Mucosa of rectum (tissue), 2 donors: Measurements from ENCODE around the gene KREMEN1.

Experiments used
- H3K27ac ChIP-seq, 2 donors: one replicate each; pipeline ENCODE4 v1.7.0; 2013; ENCODE audit warnings: inconsistent platforms in 2 of 2, low read depth in 2 of 2, low read length in 2 of 2
- H3K27me3 ChIP-seq, 2 donors: one replicate each; pipeline ENCODE4 v1.7.0; 2013; ENCODE audit warnings: low read length in 2 of 2; ENCODE audit not compliant: control insufficient read depth in 2 of 2, insufficient read depth in 2 of 2
- H3K36me3 ChIP-seq, 2 donors: one replicate each; pipeline ENCODE4 v1.7.0; 2013; ENCODE audit warnings: low read length in 2 of 2; ENCODE audit not compliant: control insufficient read depth in 2 of 2, insufficient read depth in 2 of 2
- H3K4me1 ChIP-seq, 2 donors: one replicate each; pipeline ENCODE4 v1.7.0; 2013; ENCODE audit warnings: low read length in 2 of 2, mild to moderate bottlenecking in 1 of 2; ENCODE audit not compliant: control insufficient read depth in 2 of 2, insufficient read depth in 2 of 2
- H3K4me3 ChIP-seq, 2 donors: one replicate each; pipeline ENCODE4 v1.7.0; 2013; ENCODE audit warnings: low read length in 2 of 2
- H3K9ac ChIP-seq, 2 donors: one replicate each; pipeline ENCODE4 v1.7.0; 2013; ENCODE audit warnings: low read length in 2 of 2, low read depth in 1 of 2, mild to moderate bottlenecking in 1 of 2
- H3K9me3 ChIP-seq, 2 donors: one replicate each; pipeline ENCODE4 v1.7.0; 2013; ENCODE audit warnings: low read length in 2 of 2; ENCODE audit not compliant: control insufficient read depth in 2 of 2
- donor health status: healthy.
- donor health status: Normal muscosa, but diverticular disease.

The KREMEN1 gene

DNA sequence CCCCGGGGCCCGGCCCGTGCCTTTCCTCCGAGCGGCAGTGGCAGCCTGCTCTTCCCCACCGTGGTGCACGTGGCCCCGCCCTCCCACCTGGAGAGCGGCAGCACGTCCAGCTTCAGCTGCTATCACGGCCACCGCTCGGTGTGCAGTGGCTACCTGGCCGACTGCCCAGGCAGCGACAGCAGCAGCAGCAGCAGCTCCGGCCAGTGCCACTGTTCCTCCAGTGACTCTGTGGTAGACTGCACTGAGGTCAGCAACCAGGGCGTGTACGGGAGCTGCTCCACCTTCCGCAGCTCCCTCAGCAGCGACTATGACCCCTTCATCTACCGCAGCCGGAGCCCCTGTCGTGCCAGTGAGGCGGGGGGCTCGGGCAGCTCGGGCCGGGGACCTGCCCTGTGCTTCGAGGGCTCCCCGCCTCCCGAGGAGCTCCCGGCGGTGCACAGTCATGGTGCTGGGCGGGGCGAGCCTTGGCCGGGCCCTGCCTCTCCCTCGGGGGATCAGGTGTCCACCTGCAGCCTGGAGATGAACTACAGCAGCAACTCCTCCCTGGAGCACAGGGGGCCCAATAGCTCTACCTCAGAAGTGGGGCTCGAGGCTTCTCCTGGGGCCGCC lies 23.1 kb upstream of the KREMEN1 start:
- Histone ChIP-seq H3K4me3 (no peak overlapping the region), H3K4me1 (no peaks in the 10 kb centered on the region), H3K27ac (no peak overlapping the region), H3K36me3 (peaks cover 23 to 26% of the 10 kb centered on the region in 2 donors), H3K9ac (no peak overlapping the region), H3K9me3 (no peaks in the 10 kb centered on the region), H3K27me3 (no peaks in the 10 kb centered on the region)

DNA sequence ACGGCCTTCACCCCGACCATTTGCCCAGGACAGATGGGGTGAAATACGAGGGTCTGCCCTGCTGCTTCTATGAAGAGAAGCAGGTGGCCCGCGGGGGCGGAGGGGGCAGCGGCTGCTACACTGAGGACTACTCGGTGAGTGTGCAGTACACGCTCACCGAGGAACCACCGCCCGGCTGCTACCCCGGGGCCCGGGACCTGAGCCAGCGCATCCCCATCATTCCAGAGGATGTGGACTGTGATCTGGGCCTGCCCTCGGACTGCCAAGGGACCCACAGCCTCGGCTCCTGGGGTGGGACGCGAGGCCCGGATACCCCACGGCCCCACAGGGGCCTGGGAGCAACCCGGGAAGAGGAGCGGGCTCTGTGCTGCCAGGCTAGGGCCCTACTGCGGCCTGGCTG lies 22.4 kb upstream of the KREMEN1 start:
- Histone ChIP-seq H3K9ac (no peak overlapping the region), H3K4me3 (no peak overlapping the region), H3K9me3 (no peaks in the 10 kb centered on the region), H3K27ac (no peak overlapping the region), H3K4me1 (no peaks in the 10 kb centered on the region), H3K27me3 (no peaks in the 10 kb centered on the region), H3K36me3 (peaks cover 23 to 26% of the 10 kb centered on the region in 2 donors)

DNA sequence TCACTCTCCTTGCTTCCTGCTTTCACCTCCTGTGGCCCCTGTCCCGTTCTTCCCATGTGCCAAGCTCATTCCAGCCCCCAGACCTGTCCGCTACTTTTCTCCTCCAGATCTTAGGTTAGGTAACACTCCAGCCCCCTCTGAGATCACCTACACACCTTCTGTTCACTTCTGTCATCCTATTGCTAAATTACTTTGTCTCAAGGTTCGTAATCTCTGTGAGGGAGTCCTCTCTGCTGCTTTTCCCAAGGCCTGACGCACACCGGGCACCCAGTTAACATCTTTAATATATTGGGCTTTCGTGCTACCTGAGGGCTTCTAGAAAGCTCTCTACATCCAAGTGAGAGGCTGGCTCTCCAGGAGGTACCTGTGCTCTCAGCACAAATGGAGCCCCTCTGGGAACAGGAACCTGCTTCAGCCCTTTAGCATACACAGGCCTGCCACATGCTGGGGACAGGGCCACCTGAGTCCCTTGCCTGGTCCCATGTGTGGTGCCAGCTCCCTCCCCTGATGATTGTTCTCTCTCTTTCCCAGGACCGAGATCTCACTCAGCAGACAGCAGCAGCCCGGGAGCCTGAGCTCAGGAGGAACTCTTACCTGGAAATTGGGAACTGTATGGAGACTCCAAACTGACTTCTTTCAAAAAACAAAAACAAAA lies 19.7 kb upstream of the KREMEN1 start:
- Histone ChIP-seq H3K4me1 (no peaks in the 10 kb centered on the region), H3K27me3 (no peaks in the 10 kb centered on the region), H3K9me3 (no peaks in the 10 kb centered on the region), H3K9ac (no peak overlapping the region), H3K36me3 (peaks cover 9 to 14% of the 10 kb centered on the region in 2 donors), H3K4me3 (no peak overlapping the region), H3K27ac (no peak overlapping the region)

DNA sequence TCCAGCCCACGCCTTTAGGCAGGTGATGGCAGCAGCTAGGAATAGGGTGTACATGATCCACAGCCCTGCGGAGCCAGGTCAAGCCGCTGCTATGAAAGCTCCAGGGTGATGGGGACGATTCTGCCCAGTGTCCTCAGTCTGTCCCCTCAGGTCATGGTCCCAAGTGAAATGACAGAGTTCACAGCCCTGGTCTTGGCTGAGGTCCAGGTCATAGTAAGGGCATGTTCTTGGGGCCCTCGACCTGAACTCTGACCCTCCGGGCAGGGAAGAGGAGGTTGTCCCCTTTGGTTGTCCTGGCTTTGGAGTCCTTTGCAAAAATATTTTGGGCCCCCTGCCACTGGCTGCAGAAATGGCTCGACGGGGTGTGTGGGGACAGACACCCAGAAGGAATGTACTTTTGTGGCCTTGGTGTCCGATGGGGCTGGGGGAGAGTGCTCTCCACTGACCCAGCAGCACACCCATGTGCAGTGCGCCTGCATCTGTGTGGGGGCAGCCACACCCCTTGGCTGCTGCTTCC lies 18.5 kb upstream of the KREMEN1 start:
- Histone ChIP-seq H3K9ac (no peak overlapping the region), H3K4me1 (no peaks in the 10 kb centered on the region), H3K27me3 (no peaks in the 10 kb centered on the region), H3K36me3 (peaks cover 2 to 5% of the 10 kb centered on the region in 2 donors), H3K9me3 (no peaks in the 10 kb centered on the region), H3K27ac (no peak overlapping the region), H3K4me3 (no peak overlapping the region)

DNA sequence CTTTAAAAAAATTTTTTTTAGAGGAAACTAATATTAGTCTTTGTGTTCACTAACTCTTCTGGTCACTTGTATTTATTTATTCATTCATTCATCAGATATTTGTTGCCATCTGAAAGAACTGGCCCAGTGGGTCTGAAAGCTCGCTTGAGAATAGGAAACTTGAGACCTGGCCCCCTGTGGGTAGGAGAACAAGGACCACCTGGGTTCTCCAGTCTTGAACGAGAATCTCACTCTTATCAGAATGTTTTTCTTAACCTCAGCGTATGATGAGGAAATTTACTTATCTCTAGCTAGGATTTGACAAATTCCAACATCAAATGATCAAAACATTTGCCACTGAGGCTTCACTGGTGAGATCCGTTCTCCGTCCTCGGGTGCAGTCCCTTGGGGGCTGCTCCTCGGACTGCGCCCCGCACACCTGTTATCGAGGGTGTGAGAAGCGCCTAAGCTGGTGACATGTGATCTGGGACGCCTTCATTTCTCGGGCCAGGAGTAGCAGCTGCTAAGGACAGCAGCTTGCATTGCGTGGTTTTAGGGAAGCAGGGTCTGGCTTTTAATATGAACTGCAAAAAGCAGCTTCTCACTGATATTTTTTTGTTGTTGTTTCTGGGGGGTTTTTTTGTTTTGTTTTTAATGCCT lies 17.5 kb upstream of the KREMEN1 start:
- Histone ChIP-seq H3K4me1 (no peaks in the 10 kb centered on the region), H3K27me3 (no peaks in the 10 kb centered on the region), H3K4me3 (no peak overlapping the region), H3K27ac (no peak overlapping the region), H3K9me3 (no peaks in the 10 kb centered on the region), H3K36me3 (no peaks in the 10 kb centered on the region), H3K9ac (no peak overlapping the region)

DNA sequence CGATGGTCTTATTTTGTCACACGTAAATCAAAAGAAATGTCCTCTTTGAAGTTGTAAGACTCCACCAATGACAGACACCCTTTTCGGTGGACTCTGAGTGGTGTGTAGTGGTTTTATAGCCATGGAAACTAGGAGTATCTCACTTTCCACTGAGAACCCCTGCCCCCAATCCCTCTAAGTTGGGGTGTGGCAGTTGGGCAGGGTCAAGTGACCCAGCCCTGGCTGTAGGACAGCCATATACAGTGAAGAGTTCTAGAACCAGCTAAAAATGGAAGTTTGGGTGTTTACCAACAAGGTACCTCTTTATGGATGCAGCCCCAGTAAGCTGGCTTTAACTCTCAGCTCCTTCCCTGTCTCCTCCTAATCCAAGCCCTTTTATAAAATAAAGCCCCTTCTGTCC lies 16.4 kb upstream of the KREMEN1 start:
- no peak overlapping the region for H3K27ac ChIP-seq
- H3K9ac ChIP-seq = no peak overlapping the region
- no peak overlapping the region for H3K4me3 ChIP-seq
- no peaks in the 10 kb centered on the region for H3K4me1 ChIP-seq
- H3K9me3 ChIP-seq = no peaks in the 10 kb centered on the region
- no peaks in the 10 kb centered on the region for H3K36me3 ChIP-seq
- no peaks in the 10 kb centered on the region for H3K27me3 ChIP-seq

DNA sequence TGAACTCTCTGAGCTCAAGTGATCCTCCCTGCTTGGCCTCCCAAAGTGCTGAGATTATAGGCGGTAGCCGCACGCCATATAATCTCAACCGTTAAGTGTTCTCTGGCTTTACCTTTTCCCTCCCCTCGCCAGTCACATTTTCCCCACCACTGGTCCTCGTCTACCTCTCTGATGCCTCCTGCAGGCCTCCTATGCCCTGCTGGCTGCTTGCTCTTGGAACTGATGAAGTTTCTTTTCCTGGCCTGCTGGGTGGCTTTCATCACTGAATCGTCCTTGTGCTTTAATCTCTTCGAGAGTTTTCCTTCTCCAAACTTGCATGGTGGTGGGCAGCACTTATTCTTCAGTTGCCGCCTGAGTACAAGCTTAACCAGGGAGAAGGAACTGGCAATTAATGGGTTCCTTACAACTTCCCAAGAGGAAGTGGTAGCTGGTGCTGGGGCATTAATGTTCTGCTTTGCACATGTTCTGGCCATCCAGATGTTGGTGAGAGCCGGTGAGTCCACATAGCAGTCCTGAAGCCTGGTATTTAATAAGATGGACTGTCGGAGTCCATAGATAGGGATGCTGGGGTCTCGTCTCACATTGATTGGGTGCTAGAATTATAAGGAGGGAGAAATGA lies 12.5 kb upstream of the KREMEN1 start:
- H3K36me3 ChIP-seq = no peaks in the 10 kb centered on the region
- no peaks in the 10 kb centered on the region for H3K9me3 ChIP-seq
- peaks cover 0 to 2% of the 10 kb centered on the region in 2 donors for H3K27me3 ChIP-seq
- no peak overlapping the region for H3K9ac ChIP-seq
- no peak overlapping the region for H3K4me3 ChIP-seq
- H3K4me1 ChIP-seq = no peaks in the 10 kb centered on the region
- H3K27ac ChIP-seq = no peak overlapping the region

DNA sequence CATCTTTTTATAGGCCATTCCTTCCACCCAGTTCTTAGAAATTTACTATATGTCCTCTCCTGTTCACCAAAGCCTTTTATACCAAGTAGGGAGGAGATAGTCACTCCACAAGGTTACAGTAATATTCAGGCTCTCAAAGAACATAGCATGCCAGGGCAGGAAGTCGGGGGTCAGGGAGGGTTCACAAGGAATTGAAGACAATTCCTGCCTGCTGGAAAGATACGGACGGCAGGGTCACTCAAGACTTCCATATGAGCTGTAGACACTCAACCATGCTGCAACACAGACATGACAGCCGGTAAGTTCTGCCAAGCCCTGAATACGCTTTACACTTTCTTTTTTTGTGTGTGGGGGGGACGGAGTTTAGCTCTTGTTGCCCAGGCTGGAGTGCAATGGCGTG lies 11.9 kb upstream of the KREMEN1 start:
- H3K9me3 ChIP-seq = no peaks in the 10 kb centered on the region
- no peaks in the 10 kb centered on the region for H3K36me3 ChIP-seq
- H3K4me3 ChIP-seq = no peak overlapping the region
- H3K27me3 ChIP-seq = peaks cover 0 to 2% of the 10 kb centered on the region in 2 donors
- no peak overlapping the region for H3K27ac ChIP-seq
- H3K4me1 ChIP-seq = no peaks in the 10 kb centered on the region
- H3K9ac ChIP-seq = no peak overlapping the region

DNA sequence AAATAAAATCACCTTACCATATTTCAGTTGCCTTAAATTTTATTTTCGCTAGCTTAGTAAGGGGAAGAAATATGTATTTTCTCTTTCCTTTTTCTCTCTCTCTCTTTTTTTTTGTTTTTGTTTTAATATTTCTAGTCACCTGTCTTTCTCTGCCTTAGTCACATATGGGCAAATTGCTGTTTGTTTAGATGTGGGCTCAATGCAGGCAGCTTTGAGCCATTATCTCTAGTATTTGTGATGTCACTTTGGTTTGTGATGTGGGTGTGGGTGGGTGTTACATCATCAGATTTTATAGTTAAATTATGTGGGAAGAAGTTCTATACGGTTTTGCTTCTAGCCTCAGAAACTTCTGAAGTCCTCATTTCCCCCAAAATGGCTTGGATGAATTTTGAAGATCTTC lies 11.1 kb upstream of the KREMEN1 start, which contains the start of gene C22orf31:
TSS of gene C22orf31 (minus strand) at position 59 of the 400 bp plus-strand sequence. CDS start at position 20, 39 bp downstream.
- no peak within 1 kb of the TSS for H3K27ac ChIP-seq
- no peaks in the 10 kb centered on the region for H3K36me3 ChIP-seq
- no peaks in the 10 kb centered on the region for H3K9me3 ChIP-seq
- H3K4me3 ChIP-seq = no peak within 1 kb of the TSS
- no peaks in the 10 kb centered on the region for H3K4me1 ChIP-seq
- peaks cover 0 to 2% of the 10 kb centered on the region in 2 donors for H3K27me3 ChIP-seq
- no peak within 1 kb of the TSS for H3K9ac ChIP-seq

DNA sequence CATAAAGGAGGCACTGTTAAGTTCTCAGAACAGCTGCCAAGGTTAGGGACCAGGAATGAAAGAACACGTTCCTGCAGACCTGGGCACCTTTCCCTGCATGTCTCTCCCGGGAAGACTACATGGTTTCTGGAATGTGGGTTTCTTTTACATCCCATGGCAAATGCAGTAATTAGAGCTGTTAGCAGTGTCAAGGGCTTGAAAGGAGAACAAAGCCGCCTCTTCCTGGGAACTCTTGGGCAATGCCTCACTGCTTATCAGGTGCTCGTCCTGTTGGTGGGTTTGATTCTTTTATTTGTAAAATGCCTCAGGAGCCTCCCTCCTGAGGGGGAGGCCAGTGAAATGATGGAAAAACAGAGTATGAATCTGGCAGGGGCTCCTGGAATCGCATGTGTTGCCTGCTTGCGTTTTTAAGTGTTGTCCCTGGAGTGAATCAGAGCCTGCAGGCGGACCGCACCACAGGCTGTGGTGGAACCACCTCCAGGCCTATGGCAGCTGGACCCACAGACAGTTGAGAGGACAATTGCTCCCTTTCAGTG lies 10.5 kb upstream of the KREMEN1 start:
- no peaks in the 10 kb centered on the region for H3K36me3 ChIP-seq
- H3K9me3 ChIP-seq = no peaks in the 10 kb centered on the region
- no peak overlapping the region for H3K27ac ChIP-seq
- no peak overlapping the region for H3K9ac ChIP-seq
- no peak overlapping the region for H3K4me3 ChIP-seq
- H3K27me3 ChIP-seq = peaks cover 0 to 2% of the 10 kb centered on the region in 2 donors
- no peaks in the 10 kb centered on the region for H3K4me1 ChIP-seq
